ENCODE results near the gene SUPT3H.
A peak's percentile ranks its signal among the peaks of the same experiment; 100 is the strongest.

SUPT3H gene

DNA sequence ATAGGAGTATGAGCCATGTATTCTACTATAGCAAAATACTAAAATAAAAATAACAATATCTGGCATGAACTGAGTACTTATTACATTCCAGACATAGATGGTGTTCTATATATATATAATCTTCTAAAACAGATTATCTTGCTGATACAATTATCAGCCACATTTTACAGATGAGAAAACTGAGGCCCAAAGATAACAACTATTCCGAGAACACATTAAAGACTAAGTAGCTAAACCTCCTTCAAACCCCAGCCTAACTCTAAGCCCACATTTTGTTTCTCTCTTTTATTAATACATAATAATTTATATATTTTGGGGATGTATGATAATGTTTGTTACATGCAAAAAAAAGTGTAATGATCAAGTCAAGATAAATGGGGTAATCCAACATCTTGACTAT, 148.3 kb downstream of the SUPT3H start:
- DNase-seq (ENCODE audit: low read depth), result no peak
- TF ChIP-seq, protein P1, sequence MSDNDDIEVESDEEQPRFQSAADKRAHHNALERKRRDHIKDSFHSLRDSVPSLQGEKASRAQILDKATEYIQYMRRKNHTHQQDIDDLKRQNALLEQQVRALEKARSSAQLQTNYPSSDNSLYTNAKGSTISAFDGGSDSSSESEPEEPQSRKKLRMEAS (IDR thresholded peaks at IDR 0.05; ENCODE audit: low read depth, low read length), result no peak
- no peak for TF ChIP-seq POLR2A (IDR thresholded peaks at IDR 0.05; ENCODE audit: extremely low read depth, insufficient read length)
- TF ChIP-seq, protein P2, sequence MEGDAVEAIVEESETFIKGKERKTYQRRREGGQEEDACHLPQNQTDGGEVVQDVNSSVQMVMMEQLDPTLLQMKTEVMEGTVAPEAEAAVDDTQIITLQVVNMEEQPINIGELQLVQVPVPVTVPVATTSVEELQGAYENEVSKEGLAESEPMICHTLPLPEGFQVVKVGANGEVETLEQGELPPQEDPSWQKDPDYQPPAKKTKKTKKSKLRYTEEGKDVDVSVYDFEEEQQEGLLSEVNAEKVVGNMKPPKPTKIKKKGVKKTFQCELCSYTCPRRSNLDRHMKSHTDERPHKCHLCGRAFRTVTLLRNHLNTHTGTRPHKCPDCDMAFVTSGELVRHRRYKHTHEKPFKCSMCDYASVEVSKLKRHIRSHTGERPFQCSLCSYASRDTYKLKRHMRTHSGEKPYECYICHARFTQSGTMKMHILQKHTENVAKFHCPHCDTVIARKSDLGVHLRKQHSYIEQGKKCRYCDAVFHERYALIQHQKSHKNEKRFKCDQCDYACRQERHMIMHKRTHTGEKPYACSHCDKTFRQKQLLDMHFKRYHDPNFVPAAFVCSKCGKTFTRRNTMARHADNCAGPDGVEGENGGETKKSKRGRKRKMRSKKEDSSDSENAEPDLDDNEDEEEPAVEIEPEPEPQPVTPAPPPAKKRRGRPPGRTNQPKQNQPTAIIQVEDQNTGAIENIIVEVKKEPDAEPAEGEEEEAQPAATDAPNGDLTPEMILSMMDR (IDR thresholded peaks at IDR 0.05; ENCODE audit: low read depth, low read length), result no peak
- no peak for TF ChIP-seq MYC (IDR thresholded peaks at IDR 0.05; ENCODE audit: low read depth, low read length)
- no peak overlapping the region for H3K4me3 ChIP-seq (ENCODE audit: low read depth, low read length)

DNA sequence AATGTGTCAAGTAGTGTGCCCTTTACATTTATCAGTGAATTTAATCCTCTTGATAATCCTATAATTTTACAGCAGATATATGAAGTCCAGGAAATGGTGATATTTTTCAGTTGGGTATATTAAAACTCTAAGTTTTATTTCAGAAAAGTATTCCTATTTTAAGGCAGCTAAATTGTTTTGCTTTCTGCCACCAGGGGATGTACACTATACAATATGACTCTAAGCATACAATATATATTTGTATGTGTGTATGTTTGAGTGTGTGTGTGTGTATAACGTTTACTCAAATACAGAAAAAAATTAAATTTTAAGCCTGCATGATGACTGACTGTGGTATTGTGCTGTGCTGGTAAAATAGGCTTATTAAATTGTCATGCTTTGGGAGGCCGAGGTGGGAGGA, 151.7 kb downstream of the SUPT3H start:
- no peak for TF ChIP-seq MYC (IDR thresholded peaks at IDR 0.05; ENCODE audit: low read depth, low read length)
- TF ChIP-seq, protein P2 (IDR thresholded peaks at IDR 0.05; ENCODE audit: low read depth, low read length), result no peak
- TF ChIP-seq, protein P1 (IDR thresholded peaks at IDR 0.05; ENCODE audit: low read depth, low read length), result no peak
- no peak for TF ChIP-seq POLR2A (IDR thresholded peaks at IDR 0.05; ENCODE audit: extremely low read depth, insufficient read length)

DNA sequence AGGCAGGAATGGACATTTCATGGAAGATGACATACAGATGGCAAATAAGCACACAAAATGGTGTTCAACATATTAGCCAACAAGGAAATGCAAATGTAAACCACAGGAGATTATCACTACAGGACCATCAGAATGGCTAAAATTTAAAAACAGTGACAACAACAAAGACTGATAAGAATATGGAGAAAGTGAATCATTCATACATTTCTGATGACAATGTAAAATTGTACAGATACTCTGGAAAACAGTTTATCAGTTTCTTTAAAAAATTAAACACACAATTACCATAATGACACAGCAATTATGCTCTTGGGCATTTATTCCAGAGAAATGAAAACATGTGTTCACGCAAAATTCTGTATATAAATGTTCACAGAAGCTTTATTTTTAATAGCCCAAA, 155.4 kb downstream of the SUPT3H start:
- DNase-seq (ENCODE audit: low read depth), result no peak
- no peak overlapping the region for H3K4me3 ChIP-seq (ENCODE audit: low read depth, low read length)
- TF ChIP-seq POLR2A (IDR thresholded peaks at IDR 0.05; ENCODE audit: extremely low read depth, insufficient read length) (no peak), MYC (IDR thresholded peaks at IDR 0.05; ENCODE audit: low read depth, low read length) (no peak)
- TF ChIP-seq, protein P1 (IDR thresholded peaks at IDR 0.05; ENCODE audit: low read depth, low read length), result no peak
- TF ChIP-seq, protein P2 (IDR thresholded peaks at IDR 0.05; ENCODE audit: low read depth, low read length), result no peak

More for the DNA sequence above, 151.7 kb downstream of the SUPT3H start:
- no peak for DNase-seq (ENCODE audit: low read depth)
- H3K4me3 ChIP-seq (ENCODE audit: low read depth, low read length), result no peak overlapping the region

DNA sequence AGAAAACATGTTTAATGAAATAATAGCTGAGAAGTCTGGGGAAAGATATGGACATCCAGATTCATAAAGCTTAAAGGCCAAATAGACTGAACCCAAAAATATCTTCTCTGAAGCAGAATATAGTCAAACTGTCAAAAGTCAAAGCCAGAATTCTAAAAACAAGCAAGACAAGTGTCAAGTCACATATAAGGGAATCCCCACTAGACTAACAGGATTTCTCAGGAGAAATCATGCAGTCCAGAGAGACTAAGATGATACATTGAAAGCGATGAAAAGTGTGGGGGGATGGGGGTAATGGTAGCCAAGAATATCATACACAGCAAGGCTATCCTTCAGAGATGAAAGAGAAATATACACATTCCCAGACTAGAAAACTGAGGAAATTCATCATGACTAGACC, 162.0 kb downstream of the SUPT3H start:
- DNase-seq (ENCODE audit: low read depth), result no peak
- H3K4me3 ChIP-seq (ENCODE audit: low read depth, low read length), result no peak overlapping the region
- TF ChIP-seq POLR2A (IDR thresholded peaks at IDR 0.05; ENCODE audit: extremely low read depth, insufficient read length), result no peak
- TF ChIP-seq, protein P2 (IDR thresholded peaks at IDR 0.05; ENCODE audit: low read depth, low read length), result no peak
- TF ChIP-seq, protein P1 (IDR thresholded peaks at IDR 0.05; ENCODE audit: low read depth, low read length), result no peak
- TF ChIP-seq MYC (IDR thresholded peaks at IDR 0.05; ENCODE audit: low read depth, low read length), result no peak

DNA sequence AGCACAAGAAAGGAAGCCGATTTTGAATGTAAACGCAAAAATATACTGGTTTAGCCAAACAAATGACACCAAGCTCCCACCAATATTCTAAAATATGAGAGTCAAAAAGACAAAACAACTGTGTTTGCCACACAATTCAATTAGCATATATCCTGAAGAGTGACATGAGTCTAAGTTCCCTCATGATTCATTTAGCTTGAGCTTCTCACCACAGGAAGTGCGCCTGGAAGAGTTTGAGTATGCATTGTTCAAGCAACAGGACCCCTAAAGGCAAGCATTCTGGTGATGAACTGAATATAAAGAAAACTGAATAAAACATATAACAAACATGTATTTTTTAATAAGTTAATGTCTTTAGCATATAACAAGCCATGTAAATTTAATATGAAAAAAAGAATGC, 164.8 kb downstream of the SUPT3H start:
- no peak overlapping the region for H3K4me3 ChIP-seq (ENCODE audit: low read depth, low read length)
- peak; percentile 42 for DNase-seq (ENCODE audit: low read depth)
- no peak for TF ChIP-seq POLR2A (IDR thresholded peaks at IDR 0.05; ENCODE audit: extremely low read depth, insufficient read length)
- no peak for TF ChIP-seq MYC (IDR thresholded peaks at IDR 0.05; ENCODE audit: low read depth, low read length)
- TF ChIP-seq, protein P2 (IDR thresholded peaks at IDR 0.05; ENCODE audit: low read depth, low read length), result no peak
- TF ChIP-seq, protein P1 (IDR thresholded peaks at IDR 0.05; ENCODE audit: low read depth, low read length), result no peak
